Measurements from ENCODE around the gene PEF1.

DNA sequence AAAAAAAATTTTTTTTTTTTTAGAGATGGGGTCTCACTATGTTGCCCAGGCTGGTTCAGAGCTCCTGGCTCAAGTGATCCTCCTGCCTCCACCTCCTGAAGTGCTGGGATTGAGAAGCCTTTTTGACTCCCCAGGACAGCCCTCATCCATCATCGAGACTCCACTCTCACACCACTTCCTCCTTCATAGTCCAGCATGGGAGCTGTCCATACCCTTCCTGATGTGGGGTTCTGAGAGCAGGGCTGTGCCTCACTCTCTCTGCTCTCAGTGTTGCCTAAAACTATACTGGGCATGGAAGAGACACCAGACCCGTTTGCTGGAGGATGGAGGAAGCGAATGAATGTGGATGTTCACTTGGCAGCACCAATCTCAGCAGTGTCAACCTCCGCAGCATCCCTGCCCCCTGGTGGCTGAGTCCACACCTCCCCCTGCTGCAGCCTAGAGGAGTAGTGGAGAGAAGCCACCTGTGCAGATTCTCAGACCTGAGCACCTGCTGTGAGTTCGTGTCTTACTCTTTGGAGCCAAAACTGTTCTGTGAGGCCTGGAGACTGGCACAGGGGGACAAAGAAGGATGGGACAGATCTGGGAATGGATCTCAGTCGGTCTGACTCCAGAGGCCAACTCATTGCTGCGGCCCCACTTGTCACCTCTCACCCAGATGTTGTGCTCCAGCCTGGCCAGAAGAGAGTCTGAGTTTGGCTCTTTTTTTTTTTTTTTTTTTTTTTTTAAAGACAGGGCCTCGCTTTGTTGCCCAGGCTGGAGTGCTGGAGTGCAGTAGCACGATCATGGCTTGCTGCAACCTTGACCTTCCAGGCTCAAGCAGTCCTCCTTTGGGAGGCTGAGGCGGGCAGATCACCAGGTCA is 50.7 kb downstream of the PEF1 start:
- TF ChIP-seq, protein P1, sequence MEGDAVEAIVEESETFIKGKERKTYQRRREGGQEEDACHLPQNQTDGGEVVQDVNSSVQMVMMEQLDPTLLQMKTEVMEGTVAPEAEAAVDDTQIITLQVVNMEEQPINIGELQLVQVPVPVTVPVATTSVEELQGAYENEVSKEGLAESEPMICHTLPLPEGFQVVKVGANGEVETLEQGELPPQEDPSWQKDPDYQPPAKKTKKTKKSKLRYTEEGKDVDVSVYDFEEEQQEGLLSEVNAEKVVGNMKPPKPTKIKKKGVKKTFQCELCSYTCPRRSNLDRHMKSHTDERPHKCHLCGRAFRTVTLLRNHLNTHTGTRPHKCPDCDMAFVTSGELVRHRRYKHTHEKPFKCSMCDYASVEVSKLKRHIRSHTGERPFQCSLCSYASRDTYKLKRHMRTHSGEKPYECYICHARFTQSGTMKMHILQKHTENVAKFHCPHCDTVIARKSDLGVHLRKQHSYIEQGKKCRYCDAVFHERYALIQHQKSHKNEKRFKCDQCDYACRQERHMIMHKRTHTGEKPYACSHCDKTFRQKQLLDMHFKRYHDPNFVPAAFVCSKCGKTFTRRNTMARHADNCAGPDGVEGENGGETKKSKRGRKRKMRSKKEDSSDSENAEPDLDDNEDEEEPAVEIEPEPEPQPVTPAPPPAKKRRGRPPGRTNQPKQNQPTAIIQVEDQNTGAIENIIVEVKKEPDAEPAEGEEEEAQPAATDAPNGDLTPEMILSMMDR (IDR thresholded peaks at IDR 0.05; ENCODE audit: control extremely low read depth in 1 of 3, insufficient read depth in 1 of 3, low read depth in 1 of 3, low read length in 3 of 3), result peak; percentile 96 to 100 (median 99)
- TF ChIP-seq CREB1 (IDR thresholded peaks at IDR 0.05) (no peak), POLR2AphosphoS5 (IDR thresholded peaks at IDR 0.05; ENCODE audit: low read depth, low read length) (no peak)
